Neural crest cell (in vitro differentiated cells): ENCODE measurements around the gene ZNF354C. TPM values are rescaled to one million over a fixed set of nuclear protein-coding genes. Genes with fewer than 3 reads are reported as not detected.

Source experiments
- DNase-seq: peaks from one replicate; pipeline ENCODE4 v3.0.0; 2021; ENCODE audit warnings: low read depth, mixed read lengths, low spot score
- H3K27ac Mint-ChIP-seq: one replicate; pipeline ENCODE4 v1.8.0; 2021; ENCODE audit warnings: mild to moderate bottlenecking, mixed read lengths; ENCODE audit not compliant: unreplicated experiment
- H3K27me3 Mint-ChIP-seq: 2 replicates; pipeline ENCODE4 v1.8.0; 2021; ENCODE audit warnings: low read depth, mild to moderate bottlenecking, mixed read lengths
- H3K36me3 Mint-ChIP-seq: 2 replicates; pipeline ENCODE4 v1.8.0; 2021; ENCODE audit warnings: low read depth, mild to moderate bottlenecking, mixed read lengths
- H3K4me1 Mint-ChIP-seq: 2 replicates; pipeline ENCODE4 v1.8.0; 2021; ENCODE audit warnings: mixed read lengths
- H3K4me3 Mint-ChIP-seq: one replicate; pipeline ENCODE4 v1.8.0; 2021; ENCODE audit warnings: mild to moderate bottlenecking, mixed read lengths
- H3K9me3 Mint-ChIP-seq: 2 replicates; pipeline ENCODE4 v1.8.0; 2021; ENCODE audit warnings: mixed read lengths
- total RNA-seq: library from RNA; stranded (reverse); gene quantifications from 2 replicates; pipeline ENCODE4 v1.2.1, GENCODE V29; 2021
- TF ChIP-seq, protein P1 (sequence below): fragments of 200-600 bp; sonication (generic); conservative IDR thresholded peaks from 2 replicates; pipeline ENCODE4 v1.5.0; 2021; ENCODE audit warnings: antibody characterized with exemption, mild to moderate bottlenecking

ZNF354C gene
- total RNA-seq, 1 donor from 2014 or later: 11.6 TPM

DNA sequence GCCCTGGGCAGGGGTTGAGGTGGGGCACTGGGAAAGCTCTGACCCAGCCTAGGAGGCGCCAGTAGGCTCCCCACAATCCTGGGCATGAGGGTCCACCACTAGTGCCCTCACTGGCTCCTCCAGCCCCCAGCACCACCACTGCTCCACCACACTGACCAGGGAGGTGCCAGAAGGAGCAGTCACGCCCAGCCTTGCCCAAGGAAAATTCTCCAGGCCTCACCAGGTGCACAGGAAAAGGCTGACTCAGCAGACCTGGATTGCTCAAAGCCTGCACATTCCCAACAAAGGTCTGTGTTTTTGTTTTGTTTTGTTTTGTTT is 62.9 kb downstream of the ZNF354C start:
- H3K27ac Mint-ChIP-seq: no peak overlapping the region
- no peak overlapping the region for H3K4me3 Mint-ChIP-seq
- peaks cover 3% of the 10 kb centered on the region for H3K9me3 Mint-ChIP-seq
- DNase-seq: no peak
- TF ChIP-seq, protein P1, sequence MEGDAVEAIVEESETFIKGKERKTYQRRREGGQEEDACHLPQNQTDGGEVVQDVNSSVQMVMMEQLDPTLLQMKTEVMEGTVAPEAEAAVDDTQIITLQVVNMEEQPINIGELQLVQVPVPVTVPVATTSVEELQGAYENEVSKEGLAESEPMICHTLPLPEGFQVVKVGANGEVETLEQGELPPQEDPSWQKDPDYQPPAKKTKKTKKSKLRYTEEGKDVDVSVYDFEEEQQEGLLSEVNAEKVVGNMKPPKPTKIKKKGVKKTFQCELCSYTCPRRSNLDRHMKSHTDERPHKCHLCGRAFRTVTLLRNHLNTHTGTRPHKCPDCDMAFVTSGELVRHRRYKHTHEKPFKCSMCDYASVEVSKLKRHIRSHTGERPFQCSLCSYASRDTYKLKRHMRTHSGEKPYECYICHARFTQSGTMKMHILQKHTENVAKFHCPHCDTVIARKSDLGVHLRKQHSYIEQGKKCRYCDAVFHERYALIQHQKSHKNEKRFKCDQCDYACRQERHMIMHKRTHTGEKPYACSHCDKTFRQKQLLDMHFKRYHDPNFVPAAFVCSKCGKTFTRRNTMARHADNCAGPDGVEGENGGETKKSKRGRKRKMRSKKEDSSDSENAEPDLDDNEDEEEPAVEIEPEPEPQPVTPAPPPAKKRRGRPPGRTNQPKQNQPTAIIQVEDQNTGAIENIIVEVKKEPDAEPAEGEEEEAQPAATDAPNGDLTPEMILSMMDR: no peak
- no peaks in the 10 kb centered on the region for H3K27me3 Mint-ChIP-seq
- no peaks in the 10 kb centered on the region for H3K4me1 Mint-ChIP-seq
- H3K36me3 Mint-ChIP-seq: no peaks in the 10 kb centered on the region

DNA sequence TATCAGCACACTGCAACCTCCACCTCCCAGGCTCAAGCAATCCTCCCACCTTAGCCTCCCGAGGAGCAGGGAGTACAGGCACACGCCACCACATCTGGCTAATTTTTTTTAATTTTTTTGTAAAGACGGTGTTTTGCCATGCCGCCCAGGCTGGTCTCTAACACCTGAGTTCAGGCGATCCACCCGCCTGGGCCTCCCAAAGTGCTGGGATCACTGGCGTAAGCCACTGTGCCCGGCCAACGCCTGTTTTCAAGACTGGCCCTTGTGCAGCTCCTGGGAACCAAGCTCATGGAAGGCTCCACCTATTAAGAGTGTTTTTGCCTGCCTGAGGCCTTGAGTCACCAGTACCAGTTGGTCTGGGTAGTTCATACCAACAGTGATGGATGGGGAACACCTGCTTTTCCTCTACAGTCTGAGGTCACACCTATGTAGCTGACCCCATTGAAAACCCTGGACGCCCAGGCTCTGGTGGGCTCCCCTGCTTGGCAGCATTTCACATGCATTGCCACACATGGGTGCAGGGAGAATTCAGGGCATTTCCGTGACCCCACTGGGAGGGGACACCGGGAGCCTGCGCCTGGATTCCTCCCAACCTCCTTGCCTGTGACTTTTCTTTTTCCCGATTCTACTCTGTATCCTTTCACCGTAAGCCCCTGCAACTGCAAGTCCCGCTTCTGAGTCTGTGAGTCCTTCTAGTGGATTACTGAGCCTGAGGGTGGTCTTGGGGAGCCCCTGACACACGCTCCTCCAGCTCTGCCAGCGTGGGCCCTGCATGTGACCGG is 63.5 kb downstream of the ZNF354C start:
- TF ChIP-seq, protein P1: no peak
- no peak for DNase-seq
- peaks cover 3% of the 10 kb centered on the region for H3K9me3 Mint-ChIP-seq
- H3K4me3 Mint-ChIP-seq: no peak overlapping the region
- H3K27me3 Mint-ChIP-seq: no peaks in the 10 kb centered on the region
- no peaks in the 10 kb centered on the region for H3K36me3 Mint-ChIP-seq
- H3K4me1 Mint-ChIP-seq: no peaks in the 10 kb centered on the region
- no peak overlapping the region for H3K27ac Mint-ChIP-seq

DNA sequence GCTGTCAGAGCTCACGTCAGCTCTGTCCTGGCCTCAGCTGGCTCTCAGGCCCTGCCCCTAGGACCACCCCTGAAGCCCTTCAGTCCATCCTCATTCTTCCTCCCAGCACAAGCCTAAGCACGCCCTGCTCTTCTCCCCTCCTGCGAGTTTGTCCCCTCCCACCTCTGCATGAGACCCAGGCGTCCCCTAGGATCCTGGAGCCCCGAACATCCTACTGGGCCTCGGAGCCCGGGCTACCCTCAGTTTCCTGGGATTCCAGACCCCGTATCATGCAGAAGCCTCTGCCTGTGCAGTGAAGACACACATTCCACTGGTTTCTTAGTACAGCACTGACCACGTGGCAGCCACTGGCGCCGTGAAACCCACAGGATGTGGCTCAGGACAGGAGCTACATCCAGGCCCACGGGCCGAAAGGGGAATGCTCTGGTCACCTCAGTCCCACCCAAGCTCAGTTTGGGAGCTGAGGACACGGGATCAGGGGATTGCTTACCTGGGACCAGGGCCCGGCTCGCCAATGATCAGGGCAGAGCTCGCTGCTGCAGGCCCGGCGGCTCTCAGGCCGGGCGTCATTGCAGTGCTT is 64.2 kb downstream of the ZNF354C start:
- no peak for DNase-seq
- Mint-ChIP-seq H3K27me3 (no peaks in the 10 kb centered on the region), H3K4me3 (no peak overlapping the region), H3K4me1 (no peaks in the 10 kb centered on the region), H3K36me3 (no peaks in the 10 kb centered on the region), H3K27ac (no peak overlapping the region), H3K9me3 (peaks cover 3% of the 10 kb centered on the region)
- TF ChIP-seq, protein P1: no peak

DNA sequence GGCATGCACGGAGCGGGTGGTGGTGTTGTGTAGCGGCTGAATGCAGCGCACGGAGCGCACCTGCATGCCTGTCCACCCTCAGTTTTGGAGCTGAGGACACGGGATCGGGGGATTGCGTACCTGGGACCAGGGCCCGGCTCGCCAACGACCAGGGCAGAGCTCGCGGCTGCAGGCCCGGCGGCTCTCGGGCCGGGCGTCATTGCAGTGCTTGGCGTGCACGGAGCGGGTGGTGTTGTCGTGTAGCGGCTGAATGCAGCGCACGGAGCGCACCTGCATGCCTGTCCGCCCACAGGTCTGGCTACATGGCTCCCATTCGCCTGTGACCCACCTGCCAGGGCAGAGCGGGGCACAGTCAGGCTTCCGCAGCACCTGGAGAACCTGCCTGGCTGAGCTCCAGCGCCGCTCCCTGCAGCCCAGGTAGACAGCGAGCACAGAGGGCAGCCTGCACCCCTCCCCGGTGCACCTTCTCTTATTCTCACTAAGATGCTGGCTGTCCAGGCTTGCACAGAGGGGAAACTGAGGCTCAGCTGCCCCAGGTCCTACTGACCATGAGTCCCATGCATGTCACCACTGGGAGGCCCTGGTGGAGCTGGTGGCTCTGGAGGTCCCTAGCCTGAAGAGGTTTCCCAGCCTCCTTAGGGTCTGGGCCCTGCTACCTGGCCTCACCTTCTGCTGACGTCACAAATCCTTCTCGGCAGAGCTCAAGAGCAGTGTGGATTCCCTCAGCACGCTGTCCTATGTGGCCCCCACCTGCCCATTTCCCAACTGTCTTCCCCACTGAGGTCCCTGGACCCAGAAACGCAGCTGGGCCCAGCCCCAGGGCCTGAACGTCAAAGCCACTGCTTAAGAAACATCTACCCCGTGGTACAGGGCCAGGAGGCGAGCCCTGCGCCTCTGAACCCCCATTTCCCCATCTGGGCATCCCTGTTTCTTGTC is 64.9 kb downstream of the ZNF354C start:
- no peaks in the 10 kb centered on the region for H3K36me3 Mint-ChIP-seq
- no peaks in the 10 kb centered on the region for H3K4me1 Mint-ChIP-seq
- no peaks in the 10 kb centered on the region for H3K27me3 Mint-ChIP-seq
- TF ChIP-seq, protein P1: no peak
- H3K4me3 Mint-ChIP-seq: no peak overlapping the region
- H3K27ac Mint-ChIP-seq: peak overlapping the region; percentile 50
- no peak for DNase-seq
- H3K9me3 Mint-ChIP-seq: peaks cover 1% of the 10 kb centered on the region

DNA sequence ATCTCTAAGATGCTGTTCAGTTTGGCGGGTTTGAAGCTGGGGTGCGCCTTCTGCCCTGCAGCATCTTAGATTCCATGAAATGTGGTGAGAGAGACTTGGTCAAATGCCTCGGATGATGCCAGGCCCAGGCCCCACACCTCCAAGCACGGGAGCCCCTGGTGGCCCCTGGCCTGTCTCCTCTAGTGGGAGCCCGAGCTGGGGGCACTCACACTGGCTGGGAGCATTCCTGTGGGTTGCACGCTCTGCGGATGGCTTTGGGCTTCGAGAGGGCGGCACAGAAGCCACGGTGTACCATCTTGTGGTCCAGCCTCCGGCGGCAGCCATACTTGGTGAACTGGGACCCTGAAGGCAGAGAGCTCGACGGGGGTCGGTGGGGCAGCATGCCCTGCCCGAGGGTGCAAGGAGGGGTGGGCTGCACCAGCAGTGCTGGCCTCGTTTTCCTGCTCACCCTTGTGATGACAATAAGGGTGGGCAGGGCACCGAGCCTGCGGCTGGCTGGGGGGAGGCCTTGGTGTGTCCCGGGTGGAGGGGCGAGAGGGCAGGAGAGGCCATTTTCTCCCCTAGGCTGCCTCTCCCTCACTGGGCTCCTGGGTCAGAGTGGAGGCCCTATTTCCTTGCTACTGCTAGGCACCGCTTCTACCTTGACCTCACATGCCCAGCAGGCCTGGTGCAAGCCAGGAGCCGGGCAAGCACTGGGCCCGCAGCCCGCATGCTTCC is 65.8 kb downstream of the ZNF354C start:
- Mint-ChIP-seq H3K9me3 (no peaks in the 10 kb centered on the region), H3K27ac (no peak overlapping the region), H3K36me3 (no peaks in the 10 kb centered on the region), H3K27me3 (no peaks in the 10 kb centered on the region), H3K4me3 (no peak overlapping the region), H3K4me1 (no peaks in the 10 kb centered on the region)
- no peak for DNase-seq
- TF ChIP-seq, protein P1: no peak
